ENCODE measurements around the gene FAH.

DNA sequence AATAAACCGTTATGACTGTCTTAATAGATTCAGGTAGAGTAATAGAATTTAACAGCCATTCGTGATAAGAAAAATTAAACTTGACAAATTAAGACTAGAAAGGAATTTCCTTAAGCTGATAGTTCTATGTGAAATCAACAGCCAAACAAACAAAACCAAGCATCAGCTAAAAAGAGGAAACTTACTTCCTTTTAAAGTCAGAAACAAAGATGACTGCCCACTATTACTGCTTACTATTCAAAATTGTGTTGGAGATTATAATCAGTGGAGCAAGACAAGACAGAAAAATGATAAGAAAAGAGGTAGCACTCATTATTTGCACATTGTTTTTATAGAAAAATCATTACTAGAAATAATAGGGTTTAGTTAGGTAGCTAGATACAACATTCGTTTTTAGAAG is 13.8 kb upstream of the FAH start:
- TF ChIP-seq GATA3 (IDR thresholded peaks at IDR 0.05; ENCODE audit: low read depth, low read length), result no peak
- no peak for TF ChIP-seq GATA2 (IDR thresholded peaks at IDR 0.05; ENCODE audit: low read depth, low read length)

All from SH-SY5Y (cell line).